Loucy (cell line): ENCODE measurements around the gene BCL2L1.

Experiments
- EZH2phosphoT487 ChIP-seq: fragments of 200-600 bp; IDR thresholded peaks from 2 replicates; pipeline ENCODE4 v1.6.1; 2018; ENCODE audit warnings: antibody characterized with exemption, mild to moderate bottlenecking, moderate library complexity, borderline replicate concordance
- TF ChIP-seq, protein P1 (sequence below): fragments of 200-600 bp; sonication (generic); conservative IDR thresholded peaks from 2 replicates; pipeline ENCODE4 v1.5.1; 2014; ENCODE audit warnings: mild to moderate bottlenecking, antibody characterized with exemption, low read length

GRCh38 chr20:31712564-31713311 lies 9.9 kb downstream of the BCL2L1 start:
- TF ChIP-seq, protein P1, sequence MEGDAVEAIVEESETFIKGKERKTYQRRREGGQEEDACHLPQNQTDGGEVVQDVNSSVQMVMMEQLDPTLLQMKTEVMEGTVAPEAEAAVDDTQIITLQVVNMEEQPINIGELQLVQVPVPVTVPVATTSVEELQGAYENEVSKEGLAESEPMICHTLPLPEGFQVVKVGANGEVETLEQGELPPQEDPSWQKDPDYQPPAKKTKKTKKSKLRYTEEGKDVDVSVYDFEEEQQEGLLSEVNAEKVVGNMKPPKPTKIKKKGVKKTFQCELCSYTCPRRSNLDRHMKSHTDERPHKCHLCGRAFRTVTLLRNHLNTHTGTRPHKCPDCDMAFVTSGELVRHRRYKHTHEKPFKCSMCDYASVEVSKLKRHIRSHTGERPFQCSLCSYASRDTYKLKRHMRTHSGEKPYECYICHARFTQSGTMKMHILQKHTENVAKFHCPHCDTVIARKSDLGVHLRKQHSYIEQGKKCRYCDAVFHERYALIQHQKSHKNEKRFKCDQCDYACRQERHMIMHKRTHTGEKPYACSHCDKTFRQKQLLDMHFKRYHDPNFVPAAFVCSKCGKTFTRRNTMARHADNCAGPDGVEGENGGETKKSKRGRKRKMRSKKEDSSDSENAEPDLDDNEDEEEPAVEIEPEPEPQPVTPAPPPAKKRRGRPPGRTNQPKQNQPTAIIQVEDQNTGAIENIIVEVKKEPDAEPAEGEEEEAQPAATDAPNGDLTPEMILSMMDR = no peak
- no peak for TF ChIP-seq EZH2phosphoT487
